Neural crest cell (in vitro differentiated cells): ENCODE results near the gene TMEM158. TPM values are rescaled to one million over a fixed set of nuclear protein-coding genes. Genes with fewer than 3 reads are reported as not detected.

ENCODE experiments used
- DNase-seq: peaks from one replicate; pipeline ENCODE4 v3.0.0; 2021; ENCODE audit warnings: low read depth, mixed read lengths, low spot score
- H3K27ac Mint-ChIP-seq: one replicate; pipeline ENCODE4 v1.8.0; 2021; ENCODE audit warnings: mild to moderate bottlenecking, mixed read lengths; ENCODE audit not compliant: unreplicated experiment
- H3K27me3 Mint-ChIP-seq: 2 replicates; pipeline ENCODE4 v1.8.0; 2021; ENCODE audit warnings: low read depth, mild to moderate bottlenecking, mixed read lengths
- H3K36me3 Mint-ChIP-seq: 2 replicates; pipeline ENCODE4 v1.8.0; 2021; ENCODE audit warnings: low read depth, mild to moderate bottlenecking, mixed read lengths
- H3K4me1 Mint-ChIP-seq: 2 replicates; pipeline ENCODE4 v1.8.0; 2021; ENCODE audit warnings: mixed read lengths
- H3K4me3 Mint-ChIP-seq: one replicate; pipeline ENCODE4 v1.8.0; 2021; ENCODE audit warnings: mild to moderate bottlenecking, mixed read lengths
- H3K9me3 Mint-ChIP-seq: 2 replicates; pipeline ENCODE4 v1.8.0; 2021; ENCODE audit warnings: mixed read lengths
- total RNA-seq: library from RNA; stranded (reverse); gene quantifications from 2 replicates; pipeline ENCODE4 v1.2.1, GENCODE V29; 2021
- TF ChIP-seq, protein P1 (sequence below): fragments of 200-600 bp; sonication (generic); conservative IDR thresholded peaks from 2 replicates; pipeline ENCODE4 v1.5.0; 2021; ENCODE audit warnings: antibody characterized with exemption, mild to moderate bottlenecking

The TMEM158 gene
- total RNA-seq, 1 donor from 2014 or later: 10.7 TPM

DNA sequence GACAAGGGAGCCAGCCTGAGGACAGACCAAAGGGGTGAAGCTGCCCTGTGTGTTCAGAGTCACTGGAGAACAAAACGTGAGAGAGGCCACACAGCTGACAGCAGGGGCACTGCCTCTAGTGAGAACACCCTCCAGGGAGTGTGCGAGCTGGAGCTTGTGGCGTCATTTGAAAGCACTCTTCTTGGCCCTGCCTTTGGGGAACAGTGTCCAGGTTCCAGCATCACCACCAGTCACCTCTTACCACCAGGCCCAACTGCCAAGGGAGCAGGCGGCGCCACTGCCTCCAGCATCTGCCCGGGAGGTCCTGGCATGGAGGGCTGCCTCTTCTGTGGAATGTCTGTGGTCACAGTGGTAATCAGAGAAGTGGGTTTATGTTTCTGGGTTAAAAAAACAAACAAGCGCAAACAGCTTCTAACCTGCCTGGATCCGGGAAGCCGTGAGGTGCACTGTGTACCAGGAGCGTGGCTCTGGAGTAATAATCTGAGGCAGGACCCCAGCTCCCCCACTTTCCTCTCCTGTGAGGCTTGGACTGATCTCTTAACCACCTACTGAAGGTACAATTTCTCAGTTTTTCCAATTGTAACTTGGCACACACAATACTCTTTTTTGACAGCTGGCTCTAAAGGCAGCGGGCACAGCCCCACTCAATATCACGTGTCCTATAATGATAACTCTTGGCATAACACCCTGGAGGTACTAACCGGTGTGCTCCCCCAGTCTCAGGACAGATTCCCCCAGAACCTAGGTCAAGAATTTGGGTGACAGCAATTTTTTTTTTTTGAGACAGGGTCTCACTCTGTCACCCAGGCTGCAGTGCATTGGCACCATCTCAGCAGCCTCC is 47.7 kb downstream of the TMEM158 start:
- Mint-ChIP-seq H3K4me3 (no peak overlapping the region), H3K27ac (no peak overlapping the region), H3K4me1 (peaks cover 5% of the 10 kb centered on the region), H3K36me3 (no peaks in the 10 kb centered on the region), H3K9me3 (no peaks in the 10 kb centered on the region), H3K27me3 (no peaks in the 10 kb centered on the region)
- TF ChIP-seq, protein P1, sequence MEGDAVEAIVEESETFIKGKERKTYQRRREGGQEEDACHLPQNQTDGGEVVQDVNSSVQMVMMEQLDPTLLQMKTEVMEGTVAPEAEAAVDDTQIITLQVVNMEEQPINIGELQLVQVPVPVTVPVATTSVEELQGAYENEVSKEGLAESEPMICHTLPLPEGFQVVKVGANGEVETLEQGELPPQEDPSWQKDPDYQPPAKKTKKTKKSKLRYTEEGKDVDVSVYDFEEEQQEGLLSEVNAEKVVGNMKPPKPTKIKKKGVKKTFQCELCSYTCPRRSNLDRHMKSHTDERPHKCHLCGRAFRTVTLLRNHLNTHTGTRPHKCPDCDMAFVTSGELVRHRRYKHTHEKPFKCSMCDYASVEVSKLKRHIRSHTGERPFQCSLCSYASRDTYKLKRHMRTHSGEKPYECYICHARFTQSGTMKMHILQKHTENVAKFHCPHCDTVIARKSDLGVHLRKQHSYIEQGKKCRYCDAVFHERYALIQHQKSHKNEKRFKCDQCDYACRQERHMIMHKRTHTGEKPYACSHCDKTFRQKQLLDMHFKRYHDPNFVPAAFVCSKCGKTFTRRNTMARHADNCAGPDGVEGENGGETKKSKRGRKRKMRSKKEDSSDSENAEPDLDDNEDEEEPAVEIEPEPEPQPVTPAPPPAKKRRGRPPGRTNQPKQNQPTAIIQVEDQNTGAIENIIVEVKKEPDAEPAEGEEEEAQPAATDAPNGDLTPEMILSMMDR: no peak
- no peak for DNase-seq

DNA sequence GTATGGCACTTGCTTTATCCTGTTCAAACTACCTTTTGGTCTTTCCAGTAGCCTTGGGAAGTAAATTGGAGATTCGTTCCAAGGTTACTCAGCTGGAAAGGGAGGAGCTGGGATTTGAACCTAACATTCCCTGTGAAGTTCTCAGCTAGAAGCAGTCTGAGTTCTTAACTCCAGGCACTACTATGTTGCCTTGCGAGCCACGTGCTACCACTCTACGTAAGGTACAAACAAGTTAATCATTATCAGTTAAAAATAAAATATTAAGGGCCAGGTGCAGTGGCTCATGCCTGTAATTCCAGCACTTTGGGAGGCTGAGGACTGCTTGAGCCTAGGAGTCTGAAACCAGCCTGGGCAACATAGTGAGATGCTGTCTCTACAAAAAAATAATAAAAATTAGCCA is 49.2 kb downstream of the TMEM158 start:
- DNase-seq: no peak
- no peaks in the 10 kb centered on the region for H3K9me3 Mint-ChIP-seq
- H3K27ac Mint-ChIP-seq: no peak overlapping the region
- no peaks in the 10 kb centered on the region for H3K27me3 Mint-ChIP-seq
- no peaks in the 10 kb centered on the region for H3K4me1 Mint-ChIP-seq
- TF ChIP-seq, protein P1: no peak
- no peak overlapping the region for H3K4me3 Mint-ChIP-seq
- no peaks in the 10 kb centered on the region for H3K36me3 Mint-ChIP-seq

Other genes starting within 250 kb of the TMEM158 start
- not detected in 2 replicates for gene CLEC3B, start 200.0 kb downstream of the TMEM158 start, total RNA-seq
- not detected in 2 replicates for gene CDCP1, start 79.9 kb downstream of the TMEM158 start, total RNA-seq
- gene LARS2, start 162.3 kb upstream of the TMEM158 start, total RNA-seq: 34.4 and 35.1 TPM in 2 replicates